Adipose tissue (tissue), 3 donors: ENCODE measurements around the gene E2F3. TPM values are rescaled to one million over a fixed set of nuclear protein-coding genes. Genes with fewer than 3 reads are reported as not detected.

ENCODE experiments used
- H3K27ac ChIP-seq: one replicate; pipeline ENCODE4 v1.5.1; 2013; ENCODE audit warnings: low read depth, low read length
- WGBS, 3 donors: extraction: QIAGEN DNeasy Blood & Tissue Kit; methylation state at CpG; one replicate each; pipeline ENCODE4 v1.1.7; 2013; 5-methylcytosine and 5-hydroxymethylcytosine counted together
- polyA plus RNA-seq, 3 donors: library from polyadenylated mRNA; stranded (reverse); fragments of 200-250 nt; gene quantifications; one replicate each; pipeline ENCODE4 v1.2.3, GENCODE V29; 2013
- donor health status: healthy with polysubstance abuse.
- donor health status: Bipolar disorder and iron deficiency.
- donor health status: healthy.

Gene E2F3
- polyA plus RNA-seq, 3 donors: 1.0 to 4.3 (median 3.8) TPM

- no peak overlapping the region for H3K27ac ChIP-seq
- 54 to 73% (median 70%) methylated on average over 4 of the region's 4 CpGs for WGBS, 3 donors
Measured at GRCh38 chr6:20416567-20417345, 15.1 kb downstream of the E2F3 start.

GRCh38 chr6:20417819-20418218 lies 16.1 kb downstream of the E2F3 start:
- no peak overlapping the region for H3K27ac ChIP-seq
- 56 to 84% (median 56%) methylated on average over 6 of the region's 6 CpGs for WGBS, 3 donors

- H3K27ac ChIP-seq: no peak overlapping the region
- WGBS, 3 donors: 84 to 90% (median 89%) methylated on average over 3 of the region's 3 CpGs
Measured at GRCh38 chr6:20426177-20427082, 24.8 kb downstream of the E2F3 start.

- H3K27ac ChIP-seq: no peak overlapping the region
- WGBS, 3 donors: 54 to 59% (median 55%) methylated on average over 6 of the region's 6 CpGs
Measured at GRCh38 chr6:20427856-20428255, 26.2 kb downstream of the E2F3 start.

GRCh38 chr6:20432692-20433091 lies 31.0 kb downstream of the E2F3 start:
- WGBS, 3 donors: 87 to 98% (median 97%) methylated on average over 5 of the region's 5 CpGs
- no peak overlapping the region for H3K27ac ChIP-seq

- H3K27ac ChIP-seq: no peak overlapping the region
- 90 to 98% (median 92%) methylated on average over 3 of the region's 3 CpGs for WGBS, 3 donors
Measured at GRCh38 chr6:20433321-20433720, 31.6 kb downstream of the E2F3 start.

GRCh38 chr6:20433929-20434328 lies 32.2 kb downstream of the E2F3 start:
- 86 to 95% (median 89%) methylated on average over 2 of the region's 2 CpGs for WGBS, 3 donors
- H3K27ac ChIP-seq: no peak overlapping the region

GRCh38 chr6:20434766-20435165 lies 33.1 kb downstream of the E2F3 start:
- 95 to 98% (median 98%) methylated on average over 6 of the region's 6 CpGs for WGBS, 3 donors
- no peak overlapping the region for H3K27ac ChIP-seq

- no peak overlapping the region for H3K27ac ChIP-seq
- WGBS, 3 donors: 96 to 100% (median 99%) methylated on average over 2 of the region's 2 CpGs
Measured at GRCh38 chr6:20436719-20437118, 35.0 kb downstream of the E2F3 start.

- WGBS, 3 donors: 96 to 98% (median 97%) methylated on average over 8 of the region's 8 CpGs
- H3K27ac ChIP-seq: no peak overlapping the region
Measured at GRCh38 chr6:20437639-20438038, 36.0 kb downstream of the E2F3 start.

- 78 to 85% (median 80%) methylated on average over 4 of the region's 4 CpGs for WGBS, 3 donors
- no peak overlapping the region for H3K27ac ChIP-seq
Measured at GRCh38 chr6:20438462-20439070, 36.9 kb downstream of the E2F3 start.

GRCh38 chr6:20439558-20439957 lies 37.9 kb downstream of the E2F3 start:
- H3K27ac ChIP-seq: no peak overlapping the region
- WGBS, 3 donors: 95 to 99% (median 95%) methylated on average over 3 of the region's 3 CpGs

GRCh38 chr6:20440296-20440695 lies 38.6 kb downstream of the E2F3 start:
- no peak overlapping the region for H3K27ac ChIP-seq
- WGBS, 3 donors: 72 to 91% (median 74%) methylated on average over 4 of the region's 4 CpGs

GRCh38 chr6:20441236-20441635 lies 39.6 kb downstream of the E2F3 start:
- WGBS, 3 donors: 98 to 100% (median 98%) methylated on average over 1 of the region's 1 CpG
- H3K27ac ChIP-seq: no peak overlapping the region

- 81 to 89% (median 82%) methylated on average over 7 of the region's 7 CpGs for WGBS, 3 donors
- H3K27ac ChIP-seq: no peak overlapping the region
Measured at GRCh38 chr6:20441921-20442320, 40.2 kb downstream of the E2F3 start.

- no peak overlapping the region for H3K27ac ChIP-seq
- 53 to 92% (median 56%) methylated on average over 5 of the region's 5 CpGs for WGBS, 3 donors
Measured at GRCh38 chr6:20444786-20445271, 43.1 kb downstream of the E2F3 start.

GRCh38 chr6:20447157-20447556 lies 45.5 kb downstream of the E2F3 start:
- 52 to 82% (median 52%) methylated on average over 3 of the region's 3 CpGs for WGBS, 3 donors
- no peak overlapping the region for H3K27ac ChIP-seq

- WGBS, 3 donors: 50 to 54% (median 50%) methylated on average over 4 of the region's 4 CpGs
- no peak overlapping the region for H3K27ac ChIP-seq
Measured at GRCh38 chr6:20447581-20448132, 46.0 kb downstream of the E2F3 start.

GRCh38 chr6:20448828-20449227 lies 47.1 kb downstream of the E2F3 start:
- WGBS, 3 donors: 80 to 88% (median 86%) methylated on average over 2 of the region's 2 CpGs
- H3K27ac ChIP-seq: no peak overlapping the region
